Testis (tissue), 2 donors: ENCODE measurements around the gene SDC3.

ENCODE experiments used
- POLR2A ChIP-seq: fragments of 450-650 bp; IDR thresholded peaks from one replicate; pipeline ENCODE4 v1.6.1; 2017; ENCODE audit warnings: antibody characterized with exemption, mild to moderate bottlenecking, moderate library complexity
- TF ChIP-seq, protein P1 (sequence below), 3 experiments: fragments of 450-650 bp in 2 of 3; fragments of 200-600 bp in 1 of 3; sonication (generic) in 1 of 3; IDR thresholded peaks; one replicate each; pipeline ENCODE4 v1.5.1; 2016 to 2019; ENCODE audit warnings: antibody characterized with exemption in 3 of 3, mild to moderate bottlenecking in 2 of 3, moderate library complexity in 1 of 3

DNA sequence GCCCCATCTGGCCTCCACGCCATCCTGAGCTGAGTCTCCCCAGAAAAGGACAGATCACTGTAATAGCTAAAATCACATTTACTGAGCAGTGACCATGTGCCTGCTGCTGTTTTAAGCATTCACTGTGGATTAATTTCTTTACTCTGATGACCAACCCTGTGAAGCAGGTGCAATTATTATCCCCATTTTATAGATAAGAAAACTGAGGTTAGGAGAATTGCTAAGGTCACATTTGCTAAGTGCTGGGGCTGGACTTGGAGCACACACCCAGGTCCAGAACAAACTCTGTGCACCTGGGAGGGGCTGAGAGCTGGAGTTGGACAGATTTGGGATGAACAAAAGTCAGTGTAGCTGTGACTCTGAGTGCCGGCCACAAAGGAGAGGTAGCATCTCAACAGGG, 58.0 kb downstream of the SDC3 start:
- TF ChIP-seq POLR2A = no peak
- TF ChIP-seq, protein P1, sequence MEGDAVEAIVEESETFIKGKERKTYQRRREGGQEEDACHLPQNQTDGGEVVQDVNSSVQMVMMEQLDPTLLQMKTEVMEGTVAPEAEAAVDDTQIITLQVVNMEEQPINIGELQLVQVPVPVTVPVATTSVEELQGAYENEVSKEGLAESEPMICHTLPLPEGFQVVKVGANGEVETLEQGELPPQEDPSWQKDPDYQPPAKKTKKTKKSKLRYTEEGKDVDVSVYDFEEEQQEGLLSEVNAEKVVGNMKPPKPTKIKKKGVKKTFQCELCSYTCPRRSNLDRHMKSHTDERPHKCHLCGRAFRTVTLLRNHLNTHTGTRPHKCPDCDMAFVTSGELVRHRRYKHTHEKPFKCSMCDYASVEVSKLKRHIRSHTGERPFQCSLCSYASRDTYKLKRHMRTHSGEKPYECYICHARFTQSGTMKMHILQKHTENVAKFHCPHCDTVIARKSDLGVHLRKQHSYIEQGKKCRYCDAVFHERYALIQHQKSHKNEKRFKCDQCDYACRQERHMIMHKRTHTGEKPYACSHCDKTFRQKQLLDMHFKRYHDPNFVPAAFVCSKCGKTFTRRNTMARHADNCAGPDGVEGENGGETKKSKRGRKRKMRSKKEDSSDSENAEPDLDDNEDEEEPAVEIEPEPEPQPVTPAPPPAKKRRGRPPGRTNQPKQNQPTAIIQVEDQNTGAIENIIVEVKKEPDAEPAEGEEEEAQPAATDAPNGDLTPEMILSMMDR (IDR thresholded peaks at IDR 0.05) = no peak
